GM12873 (cell line): ENCODE data around the gene C2orf76.

Source experiments
- CTCF ChIP-seq: IDR thresholded peaks from 2 replicates; pipeline ENCODE4 v1.5.1; 2012; ENCODE audit warnings: low read depth, mild to moderate bottlenecking, moderate library complexity, low read length, control low read depth; ENCODE audit not compliant: insufficient read depth; ENCODE audit errors: missing control alignments

The C2orf76 gene

DNA sequence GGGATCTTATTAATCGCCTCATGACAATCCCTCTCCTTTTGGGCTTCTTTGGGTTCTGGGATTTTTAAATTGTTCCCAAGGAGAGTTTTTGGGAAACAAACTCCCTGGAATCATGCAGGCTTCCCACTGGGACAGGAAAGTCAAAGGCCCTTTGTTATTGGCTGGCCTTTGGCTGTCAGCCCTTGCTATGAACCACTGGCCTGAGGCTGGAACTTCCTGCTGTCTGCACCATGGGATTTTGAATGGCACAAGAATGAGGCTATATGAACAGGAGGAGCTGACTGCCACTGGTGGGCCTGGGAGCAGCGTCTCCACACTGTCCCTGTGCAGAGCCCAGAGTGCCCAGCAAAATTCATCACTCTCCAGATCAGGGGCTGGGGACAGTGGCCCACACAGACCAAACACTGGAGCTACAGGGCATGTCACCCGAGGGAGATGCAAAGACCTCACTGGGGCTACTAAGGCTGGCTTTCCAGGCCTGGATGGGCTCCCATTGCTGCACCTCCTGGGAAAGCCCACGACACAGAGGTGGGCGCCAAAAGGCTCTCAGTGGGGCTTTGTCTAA, 107.3 kb downstream of the C2orf76 start:
- no peak for TF ChIP-seq CTCF

- no peak for TF ChIP-seq CTCF
These were observed 109.4 kb downstream of the C2orf76 start for GRCh38 chr2:119257198-119257597.

- no peak for TF ChIP-seq CTCF
These were observed 110.1 kb downstream of the C2orf76 start for GRCh38 chr2:119256582-119256921.

GRCh38 chr2:119255760-119256581, 110.7 kb downstream of the C2orf76 start:
- TF ChIP-seq CTCF, result no peak

GRCh38 chr2:119254601-119255080, 112.0 kb downstream of the C2orf76 start:
- TF ChIP-seq CTCF, result no peak

DNA sequence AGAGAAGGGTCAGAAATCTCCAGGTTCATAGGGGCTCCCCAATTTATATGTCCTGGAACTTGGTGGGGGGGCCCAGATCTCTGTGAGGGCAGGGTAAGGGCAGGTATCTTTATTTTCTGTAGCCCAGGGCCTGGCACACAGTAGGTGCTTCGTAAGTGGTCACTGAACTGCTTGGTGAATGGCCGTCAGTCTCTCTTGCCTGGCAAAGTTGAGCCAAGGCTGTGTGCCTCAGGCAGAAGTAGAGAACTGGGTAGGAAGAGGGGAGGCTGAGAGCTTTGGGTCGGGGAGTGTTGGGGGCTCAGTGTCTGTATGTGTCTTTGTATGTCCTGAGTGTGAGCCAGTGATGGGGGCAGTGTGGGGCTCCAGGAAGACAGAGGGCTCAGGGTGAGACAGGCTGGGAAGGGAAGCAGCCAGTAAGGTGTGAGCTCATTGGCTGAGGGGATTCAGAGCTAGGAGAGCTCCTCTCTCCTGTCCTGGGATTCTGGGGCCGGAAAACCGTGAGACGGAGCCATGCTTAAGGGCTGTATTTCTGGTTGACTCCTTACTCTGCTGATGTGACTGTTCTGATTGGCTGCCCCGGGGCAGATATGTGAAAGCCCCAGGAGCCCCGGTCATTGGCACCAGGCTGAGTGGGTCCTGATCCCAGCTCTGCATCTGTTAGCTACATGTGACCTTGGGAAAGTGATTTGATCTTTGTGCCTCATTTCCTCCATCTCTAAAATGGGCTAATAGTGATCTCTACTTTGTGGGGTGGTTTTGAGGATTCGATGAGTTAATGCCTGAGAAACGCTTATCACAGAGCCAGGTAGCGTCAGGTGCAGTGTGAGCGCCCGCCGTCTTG, 112.7 kb downstream of the C2orf76 start:
- TF ChIP-seq CTCF, result no peak
